ENCODE results near the gene MAB21L1. TPM values are rescaled to one million over a fixed set of nuclear protein-coding genes. Genes with fewer than 3 reads are reported as not detected.

The MAB21L1 gene
- polyA plus RNA-seq, 4 donors: 1.4 to 2.4 TPM; not detected in 2

DNA sequence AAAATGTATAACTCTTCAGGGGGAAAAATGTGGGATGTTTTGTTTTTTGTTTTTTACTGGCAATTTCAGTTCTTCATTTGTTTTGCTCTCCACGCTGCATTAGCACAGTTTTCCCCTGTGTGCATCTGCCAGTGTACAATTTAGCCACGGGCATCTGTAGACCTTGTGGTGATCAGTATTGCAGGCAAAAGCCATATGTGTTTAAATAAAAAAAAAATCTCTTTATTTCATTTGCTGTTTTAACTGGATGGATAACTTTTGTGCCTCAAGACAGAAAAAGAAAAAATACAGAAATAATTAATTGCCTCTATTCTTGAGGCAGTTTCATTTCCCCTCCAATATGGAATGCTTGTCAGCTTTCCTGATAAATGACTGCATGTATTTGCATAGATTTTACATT, 7.9 kb upstream of the MAB21L1 start:
- no peak for FAIRE-seq
- DNase-seq: no peak
- Histone ChIP-seq H3K27ac (ENCODE audit: low read depth in 1 of 3, low read length in 2 of 3) (no peak overlapping the region), H3K9me3 (ENCODE audit: control insufficient read depth in 2 of 2, insufficient read depth in 1 of 2, low read depth in 1 of 2, low read length in 1 of 2) (no peaks in the 10 kb centered on the region), H3K4me3 (ENCODE audit: low read depth in 1 of 3, low read length in 3 of 3) (no peak overlapping the region), H3K36me3 (ENCODE audit: control insufficient read depth in 3 of 3, insufficient read depth in 2 of 3, low read depth in 1 of 3, low read length in 3 of 3) (no peaks in the 10 kb centered on the region), H3K27me3 (ENCODE audit: control insufficient read depth in 3 of 3, insufficient read depth in 3 of 3, low read length in 3 of 3) (peaks cover 0 to 2% (median 0%) of the 10 kb centered on the region in 3 donors), H3K4me1 (ENCODE audit: control insufficient read depth in 3 of 3, insufficient read depth in 2 of 3, low read depth in 1 of 3, low read length in 2 of 3) (no peaks in the 10 kb centered on the region)
- 70 to 89% (median 80%) methylated on average over 2 of the region's 2 CpGs for WGBS, 3 donors

GRCh38 chr13:35483761-35484160, 7.3 kb upstream of the MAB21L1 start:
- no peaks in the 10 kb centered on the region for H3K4me1 ChIP-seq (ENCODE audit: control insufficient read depth in 3 of 3, insufficient read depth in 2 of 3, low read depth in 1 of 3, low read length in 2 of 3)
- no peak overlapping the region for H3K4me3 ChIP-seq (ENCODE audit: low read depth in 1 of 3, low read length in 3 of 3)
- H3K27ac ChIP-seq (ENCODE audit: low read depth in 1 of 3, low read length in 2 of 3): no peak overlapping the region
- no peaks in the 10 kb centered on the region for H3K36me3 ChIP-seq (ENCODE audit: control insufficient read depth in 3 of 3, insufficient read depth in 2 of 3, low read depth in 1 of 3, low read length in 3 of 3)
- FAIRE-seq (no peak), DNase-seq (no peak)
- 86 to 89% (median 89%) methylated on average over 3 of the region's 3 CpGs for WGBS, 3 donors
- peaks cover 0 to 9% (median 5%) of the 10 kb centered on the region in 3 donors for H3K27me3 ChIP-seq (ENCODE audit: control insufficient read depth in 3 of 3, insufficient read depth in 3 of 3, low read length in 3 of 3)
- H3K9me3 ChIP-seq (ENCODE audit: control insufficient read depth in 2 of 2, insufficient read depth in 1 of 2, low read depth in 1 of 2, low read length in 1 of 2): no peaks in the 10 kb centered on the region

DNA sequence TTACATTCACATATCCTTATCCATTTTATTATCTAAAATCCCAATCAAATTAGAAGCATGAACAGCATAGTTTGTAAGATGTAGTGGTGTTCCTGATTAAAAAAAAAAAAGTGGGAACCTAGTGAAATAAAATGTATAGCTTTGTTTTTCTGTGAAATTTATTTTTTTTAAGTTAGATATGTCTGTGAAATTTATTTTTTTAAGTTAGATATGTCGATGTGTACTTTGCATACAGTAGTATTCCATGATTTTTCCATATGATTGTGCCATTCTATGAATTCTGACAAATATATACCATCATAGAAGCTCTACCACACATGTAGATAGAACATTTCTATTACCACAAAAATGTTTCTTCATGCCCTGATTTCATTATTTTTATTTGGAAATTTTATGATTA, 6.0 kb upstream of the MAB21L1 start:
- FAIRE-seq: peak; percentile 26
- DNase-seq: no peak
- 79 to 87% (median 83%) methylated on average over 1 of the region's 1 CpG for WGBS, 3 donors

DNA sequence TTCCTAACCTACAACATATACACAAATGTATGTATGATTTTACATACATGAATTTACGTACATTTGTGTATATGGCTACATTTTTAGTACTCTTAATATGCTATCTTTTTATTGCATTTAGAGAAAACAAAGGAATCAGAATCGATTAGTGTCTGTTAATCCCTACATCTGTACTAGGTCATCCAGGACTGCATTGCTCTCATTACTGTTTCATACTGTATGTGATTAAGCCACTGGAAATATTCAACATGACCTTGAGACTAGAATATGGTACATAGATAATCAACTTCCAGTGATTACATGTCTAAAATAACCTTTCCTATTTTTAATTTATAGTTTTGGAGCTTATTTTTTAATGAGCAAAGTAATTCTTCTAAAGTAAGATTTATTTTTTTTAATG, 5.3 kb upstream of the MAB21L1 start:
- Histone ChIP-seq H3K36me3 (ENCODE audit: control insufficient read depth in 3 of 3, insufficient read depth in 2 of 3, low read depth in 1 of 3, low read length in 3 of 3) (no peaks in the 10 kb centered on the region), H3K4me1 (ENCODE audit: control insufficient read depth in 3 of 3, insufficient read depth in 2 of 3, low read depth in 1 of 3, low read length in 2 of 3) (no peaks in the 10 kb centered on the region), H3K27me3 (ENCODE audit: control insufficient read depth in 3 of 3, insufficient read depth in 3 of 3, low read length in 3 of 3) (peaks cover 0 to 28% (median 14%) of the 10 kb centered on the region in 3 donors), H3K4me3 (ENCODE audit: low read depth in 1 of 3, low read length in 3 of 3) (no peak overlapping the region), H3K27ac (ENCODE audit: low read depth in 1 of 3, low read length in 2 of 3) (no peak overlapping the region), H3K9me3 (ENCODE audit: control insufficient read depth in 2 of 2, insufficient read depth in 1 of 2, low read depth in 1 of 2, low read length in 1 of 2) (peaks cover 0 to 2% of the 10 kb centered on the region in 2 donors)
- DNase-seq (no peak), FAIRE-seq (no peak)
- 68 to 85% (median 71%) methylated on average over 2 of the region's 2 CpGs for WGBS, 3 donors

More for the DNA sequence above, 6.0 kb upstream of the MAB21L1 start:
- no peak overlapping the region for H3K4me3 ChIP-seq (ENCODE audit: low read depth in 1 of 3, low read length in 3 of 3)
- peaks cover 0 to 20% (median 11%) of the 10 kb centered on the region in 3 donors for H3K27me3 ChIP-seq (ENCODE audit: control insufficient read depth in 3 of 3, insufficient read depth in 3 of 3, low read length in 3 of 3)
- no peaks in the 10 kb centered on the region for H3K4me1 ChIP-seq (ENCODE audit: control insufficient read depth in 3 of 3, insufficient read depth in 2 of 3, low read depth in 1 of 3, low read length in 2 of 3)
- H3K27ac ChIP-seq (ENCODE audit: low read depth in 1 of 3, low read length in 2 of 3): no peak overlapping the region
- peaks cover 0 to 2% of the 10 kb centered on the region in 2 donors for H3K9me3 ChIP-seq (ENCODE audit: control insufficient read depth in 2 of 2, insufficient read depth in 1 of 2, low read depth in 1 of 2, low read length in 1 of 2)
- H3K36me3 ChIP-seq (ENCODE audit: control insufficient read depth in 3 of 3, insufficient read depth in 2 of 3, low read depth in 1 of 3, low read length in 3 of 3): no peaks in the 10 kb centered on the region

- FAIRE-seq: no peak
- Histone ChIP-seq H3K9me3 (ENCODE audit: control insufficient read depth in 2 of 2, insufficient read depth in 1 of 2, low read depth in 1 of 2, low read length in 1 of 2) (peaks cover 0 to 2% of the 10 kb centered on the region in 2 donors), H3K27me3 (ENCODE audit: control insufficient read depth in 3 of 3, insufficient read depth in 3 of 3, low read length in 3 of 3) (peaks cover 0 to 42% (median 27%) of the 10 kb centered on the region in 3 donors), H3K27ac (ENCODE audit: low read depth in 1 of 3, low read length in 2 of 3) (no peak overlapping the region), H3K4me1 (ENCODE audit: control insufficient read depth in 3 of 3, insufficient read depth in 2 of 3, low read depth in 1 of 3, low read length in 2 of 3) (peaks cover 0 to 11% (median 3%) of the 10 kb centered on the region in 3 donors), H3K36me3 (ENCODE audit: control insufficient read depth in 3 of 3, insufficient read depth in 2 of 3, low read depth in 1 of 3, low read length in 3 of 3) (no peaks in the 10 kb centered on the region), H3K4me3 (ENCODE audit: low read depth in 1 of 3, low read length in 3 of 3) (no peak overlapping the region)
- 77 to 86% (median 84%) methylated on average over 2 of the region's 2 CpGs for WGBS, 3 donors
- no peak for DNase-seq
Measured at GRCh38 chr13:35480346-35480745, 3.9 kb upstream of the MAB21L1 start.

GRCh38 chr13:35479706-35480105, 3.2 kb upstream of the MAB21L1 start:
- WGBS, 3 donors: 51 to 65% (median 61%) methylated on average over 1 of the region's 1 CpG

GRCh38 chr13:35479038-35479492, 2.6 kb upstream of the MAB21L1 start:
- Histone ChIP-seq H3K36me3 (ENCODE audit: control insufficient read depth in 3 of 3, insufficient read depth in 2 of 3, low read depth in 1 of 3, low read length in 3 of 3) (no peaks in the 10 kb centered on the region), H3K4me3 (ENCODE audit: low read depth in 1 of 3, low read length in 3 of 3) (no peak overlapping the region), H3K9me3 (ENCODE audit: control insufficient read depth in 2 of 2, insufficient read depth in 1 of 2, low read depth in 1 of 2, low read length in 1 of 2) (peaks cover 0 to 2% of the 10 kb centered on the region in 2 donors), H3K27me3 (ENCODE audit: control insufficient read depth in 3 of 3, insufficient read depth in 3 of 3, low read length in 3 of 3) (peaks cover 0 to 53% (median 34%) of the 10 kb centered on the region in 3 donors), H3K4me1 (ENCODE audit: control insufficient read depth in 3 of 3, insufficient read depth in 2 of 3, low read depth in 1 of 3, low read length in 2 of 3) (peaks cover 0 to 13% (median 3%) of the 10 kb centered on the region in 3 donors), H3K27ac (ENCODE audit: low read depth in 1 of 3, low read length in 2 of 3) (peak overlapping the region in 1 of 3 donors; percentile 17)
- FAIRE-seq (no peak), DNase-seq (peak in 1 of 2 donors; percentile 15)
- 42 to 68% (median 48%) methylated on average over 14 of the region's 14 CpGs for WGBS, 3 donors

More at GRCh38 chr13:35479706-35480105, 3.2 kb upstream of the MAB21L1 start:
- Histone ChIP-seq H3K4me1 (ENCODE audit: control insufficient read depth in 3 of 3, insufficient read depth in 2 of 3, low read depth in 1 of 3, low read length in 2 of 3) (peaks cover 0 to 13% (median 3%) of the 10 kb centered on the region in 3 donors), H3K9me3 (ENCODE audit: control insufficient read depth in 2 of 2, insufficient read depth in 1 of 2, low read depth in 1 of 2, low read length in 1 of 2) (peaks cover 0 to 2% of the 10 kb centered on the region in 2 donors), H3K27me3 (ENCODE audit: control insufficient read depth in 3 of 3, insufficient read depth in 3 of 3, low read length in 3 of 3) (peaks cover 0 to 48% (median 32%) of the 10 kb centered on the region in 3 donors), H3K36me3 (ENCODE audit: control insufficient read depth in 3 of 3, insufficient read depth in 2 of 3, low read depth in 1 of 3, low read length in 3 of 3) (no peaks in the 10 kb centered on the region), H3K27ac (ENCODE audit: low read depth in 1 of 3, low read length in 2 of 3) (no peak overlapping the region), H3K4me3 (ENCODE audit: low read depth in 1 of 3, low read length in 3 of 3) (no peak overlapping the region)
- FAIRE-seq (no peak), DNase-seq (no peak)

DNA sequence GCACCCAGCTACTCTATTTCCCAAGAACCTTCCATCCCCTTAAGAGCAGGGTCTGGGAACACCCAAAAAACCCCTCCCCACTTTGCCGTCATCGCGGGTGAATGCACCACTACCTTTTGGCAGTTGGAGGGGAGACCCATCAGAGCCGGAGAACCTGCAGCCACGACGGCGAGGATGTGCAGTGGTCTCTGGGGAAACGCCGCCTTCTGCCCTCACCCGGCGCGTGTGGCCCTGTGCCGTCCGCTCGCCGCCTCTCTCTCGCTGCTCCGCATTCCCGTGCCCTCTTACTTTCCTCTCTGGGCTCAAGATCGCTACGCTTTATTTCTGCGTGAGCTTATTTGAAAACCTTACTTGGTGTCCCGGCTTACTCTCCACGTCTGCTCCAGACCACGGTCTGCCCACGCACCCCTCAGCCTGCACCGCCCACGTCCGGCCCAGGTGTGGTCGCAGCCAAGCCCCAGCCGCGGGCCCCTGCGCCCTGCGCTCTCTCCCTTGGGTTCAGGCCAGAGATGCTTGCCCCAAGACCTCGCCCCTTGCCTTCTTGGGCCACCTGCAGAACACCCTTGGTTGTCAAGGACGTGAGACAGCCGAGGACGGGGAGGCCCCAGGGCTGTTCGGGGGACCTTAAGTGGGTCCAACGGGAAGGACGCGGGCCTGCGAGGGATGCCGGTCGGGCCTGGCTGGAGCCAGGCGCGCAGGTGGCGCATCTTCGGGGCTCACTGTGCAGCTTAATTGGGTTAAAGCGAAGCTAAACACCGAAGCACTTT, 2.0 kb upstream of the MAB21L1 start:
- WGBS, 3 donors: 12 to 27% (median 17%) methylated on average over 51 of the region's 51 CpGs
- H3K27ac ChIP-seq (ENCODE audit: low read depth in 1 of 3, low read length in 2 of 3): peak overlapping the region in 1 of 3 donors; percentile 17
- H3K27me3 ChIP-seq (ENCODE audit: control insufficient read depth in 3 of 3, insufficient read depth in 3 of 3, low read length in 3 of 3): peaks cover 0 to 53% (median 34%) of the 10 kb centered on the region in 3 donors
- H3K36me3 ChIP-seq (ENCODE audit: control insufficient read depth in 3 of 3, insufficient read depth in 2 of 3, low read depth in 1 of 3, low read length in 3 of 3): no peaks in the 10 kb centered on the region
- FAIRE-seq (no peak), DNase-seq (peak in 1 of 2 donors; percentile 34)
- H3K4me3 ChIP-seq (ENCODE audit: low read depth in 1 of 3, low read length in 3 of 3): no peak overlapping the region
- H3K4me1 ChIP-seq (ENCODE audit: control insufficient read depth in 3 of 3, insufficient read depth in 2 of 3, low read depth in 1 of 3, low read length in 2 of 3): peaks cover 0 to 13% (median 3%) of the 10 kb centered on the region in 3 donors
- peaks cover 0 to 2% of the 10 kb centered on the region in 2 donors for H3K9me3 ChIP-seq (ENCODE audit: control insufficient read depth in 2 of 2, insufficient read depth in 1 of 2, low read depth in 1 of 2, low read length in 1 of 2)
